ENCODE results near the gene OTOG.

The OTOG gene

GRCh38 chr11:17590463-17590862 lies 43.4 kb downstream of the OTOG start:
- no peak for TF ChIP-seq ZNF274 (IDR thresholded peaks at IDR 0.05; ENCODE audit: low read depth, low read length)
- H3K4me3 ChIP-seq (ENCODE audit: low read length): no peak overlapping the region

- no peak overlapping the region for H3K4me3 ChIP-seq (ENCODE audit: low read length)
- TF ChIP-seq ZNF274 (IDR thresholded peaks at IDR 0.05; ENCODE audit: low read depth, low read length): no peak
Observed at GRCh38 chr11:17591293-17591692, 44.2 kb downstream of the OTOG start.

- no peak overlapping the region for H3K4me3 ChIP-seq (ENCODE audit: low read length)
- TF ChIP-seq ZNF274 (IDR thresholded peaks at IDR 0.05; ENCODE audit: low read depth, low read length): no peak
Observed at GRCh38 chr11:17593466-17594245, 46.6 kb downstream of the OTOG start.

GRCh38 chr11:17594686-17595192 lies 47.7 kb downstream of the OTOG start:
- no peak for TF ChIP-seq ZNF274 (IDR thresholded peaks at IDR 0.05; ENCODE audit: low read depth, low read length)
- H3K4me3 ChIP-seq (ENCODE audit: low read length): no peak overlapping the region

GRCh38 chr11:17595526-17596309 lies 48.7 kb downstream of the OTOG start:
- TF ChIP-seq ZNF274 (IDR thresholded peaks at IDR 0.05; ENCODE audit: low read depth, low read length): no peak
- no peak overlapping the region for H3K4me3 ChIP-seq (ENCODE audit: low read length)

- no peak for TF ChIP-seq ZNF274 (IDR thresholded peaks at IDR 0.05; ENCODE audit: low read depth, low read length)
- H3K4me3 ChIP-seq (ENCODE audit: low read length): no peak overlapping the region
Observed at GRCh38 chr11:17596310-17596669, 49.2 kb downstream of the OTOG start.

- no peak overlapping the region for H3K4me3 ChIP-seq (ENCODE audit: low read length)
- no peak for TF ChIP-seq ZNF274 (IDR thresholded peaks at IDR 0.05; ENCODE audit: low read depth, low read length)
Observed at GRCh38 chr11:17596711-17597110, 49.7 kb downstream of the OTOG start.

- no peak for TF ChIP-seq ZNF274 (IDR thresholded peaks at IDR 0.05; ENCODE audit: low read depth, low read length)
- no peak overlapping the region for H3K4me3 ChIP-seq (ENCODE audit: low read length)
Observed at GRCh38 chr11:17597770-17598169, 50.7 kb downstream of the OTOG start.

GRCh38 chr11:17598700-17599459 lies 51.8 kb downstream of the OTOG start:
- no peak overlapping the region for H3K4me3 ChIP-seq (ENCODE audit: low read length)
- TF ChIP-seq ZNF274 (IDR thresholded peaks at IDR 0.05; ENCODE audit: low read depth, low read length): no peak

- TF ChIP-seq ZNF274 (IDR thresholded peaks at IDR 0.05; ENCODE audit: low read depth, low read length): no peak
- no peak overlapping the region for H3K4me3 ChIP-seq (ENCODE audit: low read length)
Observed at GRCh38 chr11:17599460-17599925, 52.4 kb downstream of the OTOG start.

GRCh38 chr11:17600316-17601255 lies 53.5 kb downstream of the OTOG start:
- no peak for TF ChIP-seq ZNF274 (IDR thresholded peaks at IDR 0.05; ENCODE audit: low read depth, low read length)

GRCh38 chr11:17601256-17601671 lies 54.2 kb downstream of the OTOG start:
- TF ChIP-seq ZNF274 (IDR thresholded peaks at IDR 0.05; ENCODE audit: low read depth, low read length): no peak

More at GRCh38 chr11:17600316-17601255, 53.5 kb downstream of the OTOG start:
- H3K4me3 ChIP-seq (ENCODE audit: low read length): no peak overlapping the region

GRCh38 chr11:17601676-17602075 lies 54.6 kb downstream of the OTOG start:
- TF ChIP-seq ZNF274 (IDR thresholded peaks at IDR 0.05; ENCODE audit: low read depth, low read length): no peak
- H3K4me3 ChIP-seq (ENCODE audit: low read length): no peak overlapping the region

More at GRCh38 chr11:17601256-17601671, 54.2 kb downstream of the OTOG start:
- H3K4me3 ChIP-seq (ENCODE audit: low read length): no peak overlapping the region

Data from GM08714 (cell line).